GM21528 (cell line): ENCODE data around the gene FLT3.
"Not testable (repeated sequence)": the region's sequence is repeated elsewhere in the genome, so short reads cannot be mapped to it uniquely, and the experiment has no call there.

Experiments used
- ATAC-seq: cut with Tn5 transposase; IDR thresholded peaks from one replicate; pipeline ENCODE4 v1.9.1; 2021; ENCODE audit warnings: mild to moderate bottlenecking, moderate library complexity; ENCODE audit not compliant: unreplicated experiment, low FRiP score

The FLT3 gene

GRCh38 chr13:28046981-28047380, 53.4 kb downstream of the FLT3 start:
- no peak for ATAC-seq

- ATAC-seq = no peak
Measured at GRCh38 chr13:28045861-28046260, 54.5 kb downstream of the FLT3 start.

GRCh38 chr13:28044608-28045007, 55.8 kb downstream of the FLT3 start:
- no peak for ATAC-seq

- no peak for ATAC-seq
Measured at GRCh38 chr13:28043224-28043623, 57.2 kb downstream of the FLT3 start.

- ATAC-seq = no peak
Measured at GRCh38 chr13:28041501-28041900, 58.9 kb downstream of the FLT3 start.

GRCh38 chr13:28041031-28041461, 59.3 kb downstream of the FLT3 start:
- ATAC-seq = no peak

- no peak for ATAC-seq
Measured at GRCh38 chr13:28037399-28037798, 63.0 kb downstream of the FLT3 start.

GRCh38 chr13:28035146-28035782, 65.1 kb downstream of the FLT3 start:
- no peak for ATAC-seq

- no peak for ATAC-seq
Measured at GRCh38 chr13:28033894-28034655, 66.3 kb downstream of the FLT3 start.

- not testable (repeated sequence) for ATAC-seq
Measured at GRCh38 chr13:28032438-28032837, 67.9 kb downstream of the FLT3 start.

- no peak for ATAC-seq
Measured at GRCh38 chr13:28031896-28032288, 68.5 kb downstream of the FLT3 start.

- ATAC-seq = no peak
Measured at GRCh38 chr13:28031220-28031895, 69.0 kb downstream of the FLT3 start.

- ATAC-seq = no peak
Measured at GRCh38 chr13:28027607-28028364, 72.6 kb downstream of the FLT3 start.

GRCh38 chr13:28027071-28027470, 73.3 kb downstream of the FLT3 start:
- ATAC-seq = no peak

GRCh38 chr13:28026508-28026907, 73.9 kb downstream of the FLT3 start:
- ATAC-seq = no peak

- no peak for ATAC-seq
Measured at GRCh38 chr13:28022848-28023518, 77.4 kb downstream of the FLT3 start.

GRCh38 chr13:28014301-28014700, 86.1 kb downstream of the FLT3 start:
- no peak for ATAC-seq

GRCh38 chr13:28013482-28013881, 86.9 kb downstream of the FLT3 start:
- no peak for ATAC-seq

- ATAC-seq = peak; percentile 89
Measured at GRCh38 chr13:28012896-28013295, 87.5 kb downstream of the FLT3 start.

- peak; percentile 14 for ATAC-seq
Measured at GRCh38 chr13:28012383-28012782, 88.0 kb downstream of the FLT3 start.
